NCI-H510A treated with DMSO at 0.1 percent for 48 hours (cell line): ENCODE results near the gene OR51B5.
"Not testable (repeated sequence)": the region's sequence is repeated elsewhere in the genome, so short reads cannot be mapped to it uniquely, and the experiment has no call there.

ENCODE experiments used
- DNase-seq: peaks from one replicate; lab custom pipeline; 2025; lab: John Stamatoyannopoulos, UW

OR51B5 gene, protein sequence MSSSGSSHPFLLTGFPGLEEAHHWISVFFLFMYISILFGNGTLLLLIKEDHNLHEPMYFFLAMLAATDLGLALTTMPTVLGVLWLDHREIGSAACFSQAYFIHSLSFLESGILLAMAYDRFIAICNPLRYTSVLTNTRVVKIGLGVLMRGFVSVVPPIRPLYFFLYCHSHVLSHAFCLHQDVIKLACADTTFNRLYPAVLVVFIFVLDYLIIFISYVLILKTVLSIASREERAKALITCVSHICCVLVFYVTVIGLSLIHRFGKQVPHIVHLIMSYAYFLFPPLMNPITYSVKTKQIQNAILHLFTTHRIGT

DNA sequence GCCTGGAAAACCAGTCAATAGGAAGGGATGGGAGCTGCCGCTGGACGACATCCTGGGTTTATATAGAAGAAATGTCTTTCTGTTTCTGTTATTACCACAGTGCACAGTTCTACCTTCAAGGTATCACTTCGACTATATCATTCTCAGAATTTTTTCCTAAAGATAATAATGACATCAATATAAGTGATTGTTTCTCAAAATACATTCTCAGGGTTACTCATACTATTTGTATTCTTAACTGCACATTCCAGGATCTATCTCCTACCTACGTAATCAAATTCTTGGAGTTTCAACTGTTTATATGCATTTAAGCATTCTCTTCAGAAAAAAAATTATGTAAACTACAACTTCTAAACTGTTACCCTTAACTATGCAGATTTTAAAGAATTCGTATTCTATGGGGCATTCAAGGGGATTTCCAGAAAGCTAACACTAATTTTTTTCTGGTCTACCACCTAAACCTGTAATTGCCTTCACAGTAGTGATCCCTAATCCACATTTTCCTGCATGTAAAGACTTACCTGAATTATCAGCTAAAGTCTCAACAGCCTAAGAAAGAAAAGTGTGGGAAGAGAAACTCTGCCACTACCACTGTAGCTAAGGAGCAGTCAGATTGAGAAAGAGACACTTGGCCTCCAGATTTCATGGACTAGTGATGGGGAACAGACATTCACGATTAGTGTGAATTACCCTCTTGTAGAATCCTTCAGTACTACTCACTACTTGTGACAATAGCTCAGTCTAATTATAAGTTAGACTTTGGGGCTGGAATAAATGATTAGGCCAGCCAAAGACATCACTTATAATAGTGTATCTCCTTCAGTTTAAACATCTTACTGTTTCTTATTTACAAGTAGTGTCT, at the start of gene OR51B5:
Gene OR51B5 (minus strand): TSS at position 51 of the 862 bp plus-strand sequence. CDS start 0 bp downstream, at position 51.
- DNase-seq: no peak

DNA sequence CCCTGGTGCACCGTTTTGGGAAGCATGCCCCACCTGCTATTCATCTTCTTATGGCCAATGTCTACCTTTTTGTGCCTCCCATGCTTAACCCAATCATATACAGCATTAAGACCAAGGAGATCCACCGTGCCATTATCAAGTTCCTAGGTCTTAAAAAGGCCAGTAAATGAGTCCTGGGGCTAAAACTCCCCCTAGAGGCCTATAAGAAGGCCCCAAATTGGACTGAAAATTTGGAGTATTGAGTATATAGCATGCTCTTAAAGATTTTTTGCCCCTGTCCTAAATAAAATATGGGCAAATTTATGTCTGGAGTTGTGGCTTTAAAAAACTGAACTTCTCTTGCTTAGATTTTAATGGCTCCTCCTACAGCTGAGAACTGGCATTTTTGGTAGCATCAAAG, 46.9 kb upstream of the OR51B5 start:
- no peak for DNase-seq

DNA sequence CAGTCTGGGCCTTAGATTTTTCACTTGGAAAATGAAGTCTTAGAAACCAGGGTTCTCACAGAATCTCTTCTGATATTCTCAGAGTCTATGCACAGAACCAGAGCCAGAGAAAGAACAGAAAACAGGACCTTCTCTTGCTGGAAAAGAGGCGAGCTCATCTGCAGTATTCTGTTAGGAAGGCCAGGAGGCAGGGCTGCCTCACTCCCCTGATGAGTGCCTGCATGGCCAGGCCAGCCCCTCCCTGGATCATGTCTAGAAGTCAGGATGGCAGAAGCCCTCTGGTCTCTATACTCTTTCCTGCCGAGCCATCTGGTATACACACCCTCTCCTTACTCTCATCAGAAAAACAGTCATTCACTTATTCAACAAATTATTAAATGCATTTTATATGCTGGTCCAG, 41.0 kb upstream of the OR51B5 start:
- no peak for DNase-seq

DNA sequence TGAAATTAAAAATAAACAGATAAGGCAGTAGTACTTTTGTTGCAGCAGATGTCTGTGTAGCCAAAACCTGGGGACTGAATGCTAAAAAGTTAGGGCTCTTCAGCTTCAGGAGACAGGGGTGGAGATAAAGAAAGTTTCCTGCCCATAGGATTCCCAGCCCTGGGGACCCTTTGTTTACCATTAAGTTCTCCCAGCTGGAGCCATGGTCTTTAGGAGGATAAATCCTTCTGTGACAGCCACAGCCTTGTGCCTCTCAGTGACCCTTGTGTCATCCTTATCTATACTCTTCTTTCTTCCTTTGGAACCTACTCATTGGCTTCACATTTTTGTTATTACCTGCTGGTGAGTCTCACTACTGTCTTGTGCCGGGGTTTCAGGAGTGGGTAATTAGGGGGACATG, 40.3 kb upstream of the OR51B5 start, which contains the start of gene OR51M1:
Gene OR51M1 (plus strand): TSS at position 237 of the 400 bp plus-strand sequence. CDS start 5,587 bp downstream, outside the sequence.
- no peak for DNase-seq

DNA sequence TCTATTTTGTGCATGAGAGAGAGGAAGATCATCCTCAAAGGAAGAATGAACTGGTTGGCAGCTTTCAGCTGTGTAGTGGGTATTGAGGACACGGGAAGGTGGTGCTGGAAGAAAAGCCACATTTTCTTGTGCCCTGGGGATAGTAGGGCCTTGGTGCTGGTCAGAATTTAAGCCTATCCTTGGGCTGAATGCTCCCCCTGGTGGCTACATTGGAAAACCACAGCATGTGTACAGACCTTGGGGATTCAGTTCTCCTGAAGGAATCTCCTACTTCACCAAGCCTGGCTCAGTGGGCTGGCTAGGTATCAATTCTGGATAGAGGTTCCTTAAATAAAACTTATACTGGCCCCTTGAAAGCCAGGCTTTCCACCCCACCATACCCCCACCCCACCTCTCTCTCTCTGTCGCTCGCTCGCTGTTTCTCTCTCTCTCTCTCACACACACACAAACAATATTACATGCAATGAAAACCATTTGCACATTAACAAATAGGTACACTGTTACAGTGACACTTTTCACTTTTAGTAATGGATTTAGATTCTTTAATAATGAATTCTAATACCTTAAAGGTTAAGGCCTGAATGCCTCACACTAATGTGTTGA, 37.5 kb upstream of the OR51B5 start:
- DNase-seq: peak; percentile 8

DNA sequence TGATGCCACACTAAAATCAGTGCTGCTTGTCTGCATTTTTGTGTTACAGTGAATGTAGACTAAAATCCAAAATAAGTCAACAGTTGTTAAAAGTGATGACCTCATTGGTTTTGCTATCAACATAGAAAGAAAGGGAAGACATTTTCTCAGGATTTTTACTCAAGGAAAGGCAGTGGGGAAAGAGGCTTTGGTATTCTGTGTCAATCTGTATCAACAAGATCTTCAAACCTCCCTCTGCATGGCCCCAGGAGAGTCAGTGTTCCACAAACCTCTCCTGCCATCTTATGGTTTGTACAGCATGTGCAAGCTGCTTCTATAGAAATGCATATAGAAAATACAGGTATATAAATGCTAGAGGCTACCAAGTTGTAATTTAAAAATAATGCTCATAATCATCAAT, 26.5 kb upstream of the OR51B5 start:
- no peak for DNase-seq

DNA sequence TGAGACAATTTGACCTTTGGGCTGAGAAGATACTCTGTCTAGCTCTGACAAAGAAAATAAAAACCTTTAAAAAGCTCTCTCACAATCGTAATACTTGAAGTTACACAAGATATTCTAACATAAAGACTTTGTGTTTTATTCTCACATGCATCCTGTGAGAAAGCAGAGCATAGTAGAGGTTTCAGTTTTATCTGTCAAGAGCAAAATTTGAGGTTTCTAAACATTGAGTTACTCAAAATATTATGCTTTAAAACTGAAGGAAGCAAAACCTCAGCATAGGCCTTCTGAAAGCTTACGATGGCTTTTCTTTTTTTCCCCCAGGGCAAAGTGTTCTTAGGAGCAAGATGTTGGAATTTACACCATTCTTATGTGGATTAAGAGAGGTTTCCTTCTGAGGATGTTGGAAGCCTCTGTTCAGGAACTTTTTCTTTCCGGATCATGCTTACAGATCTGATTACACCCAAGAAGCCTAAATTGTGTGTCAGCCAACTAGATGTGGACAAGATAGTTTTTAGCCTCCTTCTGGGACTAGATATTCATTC, 25.2 kb upstream of the OR51B5 start:
- DNase-seq: no peak

DNA sequence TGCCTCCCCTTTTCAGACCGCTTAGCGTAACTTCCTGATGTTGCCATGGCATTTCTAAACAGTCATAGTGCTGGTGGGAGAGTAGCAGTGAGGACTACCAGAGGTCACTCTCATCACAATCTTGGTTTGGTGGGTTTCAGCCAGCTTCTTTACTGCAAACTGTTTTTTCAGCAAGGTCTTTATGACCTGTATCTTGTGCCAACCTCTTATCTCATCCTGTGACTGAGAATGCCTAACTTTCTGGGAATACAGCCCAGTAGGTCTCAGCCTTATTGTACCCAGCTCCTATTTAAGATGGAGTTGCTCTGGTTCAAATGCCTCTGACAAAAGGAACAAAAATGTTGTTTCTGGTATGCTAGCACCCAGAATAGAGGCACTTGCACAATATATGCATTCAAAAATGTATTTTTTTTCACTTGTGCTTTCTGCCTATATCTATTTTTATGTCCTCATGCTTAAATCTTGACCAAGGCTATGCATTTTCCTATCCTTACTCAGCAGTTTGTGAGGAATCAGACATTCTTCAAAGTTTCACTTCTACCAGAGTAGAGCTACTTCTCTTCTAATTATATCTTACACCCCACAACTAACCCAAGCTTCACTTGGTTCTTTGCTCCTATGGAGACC, 24.2 kb upstream of the OR51B5 start:
- DNase-seq: no peak

DNA sequence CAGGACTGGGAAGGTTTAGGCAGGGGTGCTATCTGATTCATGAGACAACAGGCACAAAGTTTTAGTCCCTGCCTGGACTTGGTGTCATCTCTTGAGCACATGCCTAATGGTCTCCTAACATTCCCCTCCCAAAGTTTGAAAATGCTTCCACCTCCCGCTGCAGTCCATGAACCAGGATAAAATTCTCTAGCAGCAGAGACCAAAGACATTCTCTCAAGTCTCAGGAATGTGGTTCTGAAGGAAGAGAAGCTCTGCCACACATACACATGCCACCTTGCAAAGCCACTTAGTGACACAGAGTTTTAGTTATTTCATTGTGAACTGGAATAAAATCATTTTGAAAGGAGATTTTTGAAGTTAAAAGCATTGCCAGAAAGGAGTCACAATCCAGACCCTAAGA, 23.5 kb upstream of the OR51B5 start:
- no peak for DNase-seq

DNA sequence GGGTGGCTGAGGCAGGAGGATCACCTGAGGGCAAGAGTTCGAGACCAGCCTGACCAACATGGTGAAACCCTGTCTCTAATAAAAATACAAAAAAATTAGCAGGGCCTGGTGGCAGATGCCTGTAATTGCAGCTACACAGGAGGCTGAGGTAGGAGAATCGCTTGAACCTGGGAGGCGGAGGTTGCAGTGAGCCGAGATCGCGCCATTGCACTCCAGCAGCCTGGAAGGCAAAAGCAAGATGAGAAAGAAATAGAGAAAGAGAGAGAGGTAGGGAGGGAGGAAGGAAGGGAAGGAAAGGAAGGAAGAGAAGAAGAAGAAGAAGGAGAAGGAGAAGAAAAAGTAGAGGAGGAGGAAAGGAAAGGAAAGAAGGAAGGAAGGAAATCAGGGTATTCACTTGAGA, 23.0 kb upstream of the OR51B5 start:
- DNase-seq: not testable (repeated sequence)

DNA sequence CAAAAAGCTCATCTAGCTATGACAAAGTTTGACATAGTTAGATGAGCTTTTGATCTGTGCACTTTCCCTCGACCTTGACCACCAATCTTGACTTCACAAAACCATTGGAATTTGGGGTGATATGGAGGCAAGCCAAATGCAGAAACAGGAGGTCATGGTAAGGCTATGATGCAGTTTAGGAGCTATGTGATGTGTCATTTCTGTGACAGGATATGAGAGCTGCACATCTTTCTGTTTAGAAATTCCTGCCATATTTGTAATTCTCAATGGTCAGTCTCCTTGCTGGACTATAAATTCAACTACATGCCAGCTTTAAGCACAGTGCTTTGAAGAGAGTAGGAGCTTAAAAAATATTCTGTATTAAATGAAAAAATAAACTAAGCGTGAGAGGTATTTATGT, 20.9 kb upstream of the OR51B5 start:
- no peak for DNase-seq

DNA sequence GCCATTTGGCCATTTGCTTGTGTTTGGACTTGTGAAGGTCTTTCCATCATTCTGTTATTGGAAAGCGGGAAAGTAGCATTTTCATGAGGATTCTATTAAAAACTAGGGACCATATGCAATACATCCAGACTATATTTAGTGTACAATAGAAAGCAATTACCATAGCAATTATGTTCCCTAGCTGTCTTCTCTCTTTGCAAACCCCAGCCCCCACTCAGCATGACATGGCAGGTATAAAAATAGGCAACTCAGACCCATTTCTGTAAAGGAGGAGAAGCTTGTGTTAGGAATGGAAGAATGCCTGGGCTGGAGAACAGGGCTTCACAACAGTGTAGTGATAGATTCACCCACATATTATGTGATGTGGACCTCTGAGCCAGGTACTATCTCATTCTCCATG, 20.4 kb upstream of the OR51B5 start:
- DNase-seq: no peak

DNA sequence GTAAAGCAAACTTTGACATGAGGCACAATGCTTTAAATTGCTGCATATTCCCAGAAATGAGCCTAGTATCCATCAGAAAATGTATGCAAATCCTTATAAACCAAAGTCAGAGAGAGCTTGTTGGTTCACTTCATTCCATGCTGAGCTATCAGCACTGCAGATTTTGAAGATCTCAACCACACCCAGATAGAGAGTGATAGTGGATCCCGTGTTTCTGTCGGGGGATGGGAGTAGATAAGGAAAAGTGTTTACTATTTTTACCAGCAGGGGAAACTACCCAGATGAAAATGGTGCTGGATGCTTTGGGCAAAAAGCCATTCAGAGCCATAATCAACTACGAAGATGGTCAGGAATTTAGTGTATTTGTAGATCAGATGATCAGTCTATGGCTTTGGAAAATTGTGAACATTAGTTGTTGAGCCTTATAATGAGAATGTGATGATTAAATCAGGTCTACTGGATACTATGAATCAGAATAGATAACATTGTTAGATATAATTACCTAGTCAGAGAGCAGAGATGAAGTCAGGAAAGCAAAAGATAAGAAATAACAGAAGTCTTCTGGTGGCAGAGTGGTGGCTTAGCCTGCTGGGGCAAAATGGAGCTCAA, 18.8 kb upstream of the OR51B5 start:
- no peak for DNase-seq

DNA sequence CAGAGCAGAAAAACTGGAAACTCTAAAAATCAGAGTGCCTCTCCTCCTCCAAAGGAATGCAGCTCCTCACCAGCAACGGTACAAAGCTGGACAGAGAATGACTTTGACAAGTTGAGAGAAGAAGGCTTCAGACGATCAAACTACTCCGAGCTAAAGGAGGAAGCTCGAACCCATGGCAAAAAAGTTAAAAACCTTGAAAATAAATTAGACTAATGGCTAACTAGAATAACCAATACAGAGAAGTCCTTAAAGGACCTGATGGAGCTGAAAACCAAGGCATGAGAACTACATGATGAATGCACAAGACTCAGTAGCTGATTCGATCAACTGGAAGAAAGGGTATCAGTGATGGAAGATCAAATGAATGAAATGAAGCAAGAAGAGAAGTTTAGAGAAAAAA, 12.7 kb upstream of the OR51B5 start:
- not testable (repeated sequence) for DNase-seq

DNA sequence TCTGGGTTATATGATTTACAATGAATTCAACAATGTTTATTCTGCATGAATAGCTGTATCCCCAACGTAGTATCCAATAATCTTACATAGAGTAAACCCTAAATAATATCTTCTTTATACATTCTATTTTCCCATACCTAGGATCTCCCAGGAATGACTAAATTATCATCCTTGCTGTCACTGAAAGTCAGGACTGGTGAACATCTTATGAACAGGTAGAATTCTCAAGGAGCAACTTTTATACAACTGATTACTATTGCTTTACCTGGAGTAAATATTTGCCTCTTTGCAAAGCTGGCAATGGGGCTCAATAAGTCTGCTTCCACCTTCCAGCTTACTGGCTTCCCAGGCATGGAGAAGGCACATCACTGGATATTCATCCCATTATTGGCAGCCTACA, 7.9 kb upstream of the OR51B5 start, which contains the start of gene OR51B6:
Gene OR51B6 (plus strand): TSS at position 301 of the 400 bp plus-strand sequence. CDS start 0 bp downstream, at position 301.
- DNase-seq: no peak

DNA sequence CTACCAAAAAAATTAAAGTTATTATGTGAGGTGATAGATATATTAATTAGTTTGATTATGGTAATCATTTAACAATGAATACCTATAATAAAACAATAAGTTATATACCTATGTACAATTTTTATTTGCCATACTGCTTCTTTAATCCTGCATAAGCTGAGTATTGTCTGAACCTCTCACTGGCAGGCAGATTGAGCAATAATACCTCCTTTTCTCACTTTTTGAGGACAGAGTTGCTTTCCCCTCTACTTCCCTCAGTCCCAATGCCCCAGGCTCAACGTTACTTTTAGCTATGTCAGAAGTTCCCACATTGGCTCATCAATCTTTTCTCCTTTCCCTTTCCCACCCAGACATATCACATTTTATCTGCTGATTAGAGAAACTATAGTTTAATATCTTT, 6.2 kb upstream of the OR51B5 start:
- no peak for DNase-seq

DNA sequence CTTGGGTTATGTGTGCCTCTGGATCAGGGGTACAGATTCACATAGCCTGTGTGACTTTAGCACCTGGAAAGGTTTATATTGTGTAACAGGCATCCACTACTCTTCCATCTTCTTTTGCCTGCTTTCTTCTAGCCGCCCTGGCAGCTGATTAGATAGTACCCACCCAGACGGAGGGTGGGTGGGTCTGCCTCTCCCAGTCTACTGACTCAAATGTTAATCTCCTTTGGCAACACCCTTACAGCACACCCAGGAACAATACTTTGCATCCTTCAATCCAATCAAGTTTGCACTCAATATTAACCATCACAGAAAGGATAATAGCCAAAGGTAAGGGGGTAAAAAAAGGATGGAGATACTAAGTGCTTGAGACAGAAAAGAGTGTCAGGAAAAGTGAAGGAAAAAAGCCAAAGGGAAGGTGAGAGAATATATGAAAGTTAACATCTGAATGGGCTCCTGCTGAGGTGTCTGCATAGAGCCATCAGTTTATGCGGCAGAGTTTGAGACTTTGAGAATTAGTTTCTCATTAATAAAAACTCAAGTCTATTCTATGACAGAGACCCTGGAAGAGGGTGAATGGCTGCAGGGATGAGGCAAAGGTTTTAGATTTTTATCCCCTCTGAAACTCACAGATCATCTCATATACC, 5.3 kb upstream of the OR51B5 start:
- DNase-seq: no peak

DNA sequence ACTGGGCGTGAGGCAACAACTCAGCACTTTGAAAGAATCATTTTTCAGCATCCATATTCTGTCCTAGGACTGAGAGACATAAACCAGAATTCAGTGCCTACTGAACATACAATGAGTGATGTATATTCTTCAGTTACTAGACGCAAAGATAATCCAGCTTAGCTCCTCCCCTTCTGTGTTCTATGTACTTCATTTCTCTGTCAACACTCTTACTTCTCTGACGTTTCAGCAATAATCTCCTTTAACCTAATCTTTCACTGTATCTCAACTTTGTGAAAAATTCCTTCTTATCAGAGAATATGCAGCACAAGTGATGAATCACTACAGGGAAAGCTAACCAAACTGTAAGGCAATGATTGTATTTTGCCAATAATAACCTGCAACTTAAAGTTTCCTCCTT, 2.5 kb upstream of the OR51B5 start:
- no peak for DNase-seq

DNA sequence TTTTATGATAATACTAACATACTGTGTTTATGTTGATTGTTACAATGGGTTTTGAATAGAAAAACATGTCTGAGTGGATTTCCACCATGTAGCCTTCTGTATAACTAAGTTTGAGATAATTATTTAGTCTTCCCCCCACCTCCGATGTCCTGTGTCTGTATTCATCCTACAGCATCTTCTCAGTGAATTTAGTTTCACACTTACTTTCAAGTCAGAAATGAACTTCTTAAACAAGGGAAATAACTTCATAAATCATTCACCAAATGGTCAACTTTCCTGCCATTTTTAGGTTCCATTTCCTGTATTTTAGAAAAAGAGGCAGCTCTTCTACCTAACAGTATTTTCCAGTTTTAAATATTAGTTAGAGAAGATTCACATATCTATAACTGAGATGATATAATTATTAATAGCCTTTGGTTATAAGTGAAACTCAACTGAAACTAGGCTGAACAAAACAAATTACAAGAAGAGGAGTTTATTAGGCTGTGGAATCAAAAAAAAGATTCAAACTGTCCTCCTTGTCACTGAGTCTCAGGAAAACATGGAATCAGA, 3.5 kb downstream of the OR51B5 start:
- DNase-seq: no peak

DNA sequence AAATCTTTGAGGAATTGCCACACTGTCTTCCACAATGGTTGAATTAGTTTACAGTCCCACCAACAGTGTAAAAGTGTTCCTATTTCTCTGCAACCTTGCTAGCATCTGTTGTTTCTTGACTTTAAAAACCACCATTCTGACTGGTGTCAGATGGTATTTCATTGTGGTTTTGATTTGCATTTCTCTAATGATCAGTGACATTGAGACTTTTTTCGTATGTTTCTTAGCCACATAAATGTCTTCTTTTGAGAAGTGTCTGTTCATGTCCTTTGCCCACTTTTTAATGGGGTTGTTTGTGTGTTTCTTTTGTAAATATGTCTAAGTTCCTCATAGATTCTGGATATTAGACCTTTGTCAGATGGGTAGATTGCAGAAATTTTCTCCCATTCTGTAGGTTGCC, 6.1 kb downstream of the OR51B5 start:
- not testable (repeated sequence) for DNase-seq

DNA sequence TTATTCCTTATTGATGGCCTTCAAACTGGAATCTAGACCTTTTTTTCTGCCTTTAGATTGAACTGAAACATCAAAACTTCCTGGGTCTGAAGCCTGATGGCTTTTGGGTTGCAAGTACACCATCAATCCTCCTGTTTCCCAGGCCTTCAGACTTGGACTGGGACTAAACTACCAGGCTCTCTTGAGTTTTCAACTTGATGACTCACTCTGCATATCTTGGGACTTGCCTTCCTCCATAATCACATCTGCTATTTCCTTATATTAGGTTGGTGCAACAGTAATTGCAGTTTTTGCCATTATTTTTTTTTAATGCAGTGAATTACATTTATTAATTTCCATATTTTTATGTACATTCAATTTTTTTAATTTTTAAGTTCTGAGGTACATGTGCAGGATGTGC, 7.0 kb downstream of the OR51B5 start:
- DNase-seq: no peak
